HEK293 (cell line): ENCODE measurements around the gene UBR4.

Experiments used
- CTCF ChIA-PET: fragments of 350-600 bp; formaldehyde crosslinking; extraction: SDS; loops from one replicate; lab custom pipeline; 2021; ENCODE audit warnings: antibody characterized with exemption; lab: Yijun Ruan, JAX
- POLR2A ChIA-PET: fragments of 300-600 bp; formaldehyde crosslinking; extraction: SDS; loops from one replicate; lab custom pipeline; 2020; ENCODE audit warnings: antibody characterized with exemption, inconsistent platforms; lab: Yijun Ruan, JAX
- H3K27ac ChIP-seq: fragments of 200-500 bp; sonication (Bioruptor generic); 2 replicates; pipeline ENCODE4 v1.5.1; 2014; ENCODE audit warnings: low read depth, low read length, control low read depth, inconsistent platforms; ENCODE audit errors: extremely low read depth
- H3K36me3 ChIP-seq, 2 experiments: fragments of 200-500 bp in 1 of 2; sonication (Bioruptor generic) in 1 of 2; 1 replicate in 1 of 2; 2 replicates in 1 of 2; pipeline ENCODE4 v1.5.1; 2014 to 2017; ENCODE audit warnings: inconsistent platforms in 2 of 2, low read length in 2 of 2; ENCODE audit not compliant: control insufficient read depth in 2 of 2, insufficient read depth in 1 of 2
- H3K4me1 ChIP-seq: fragments of 200-500 bp; sonication (Bioruptor generic); 2 replicates; pipeline ENCODE4 v1.5.1; 2014; ENCODE audit warnings: mild to moderate bottlenecking, low read length, inconsistent platforms; ENCODE audit not compliant: control insufficient read depth, insufficient read depth
- H3K4me3 ChIP-seq: 2 replicates; pipeline ENCODE4 v1.5.1; 2011; ENCODE audit warnings: low read depth, mild to moderate bottlenecking, control low read depth, low read length, moderate library complexity
- H3K9me3 ChIP-seq: fragments of 200-500 bp; sonication (Bioruptor generic); 2 replicates; pipeline ENCODE4 v1.5.1; 2014; ENCODE audit warnings: low read depth, low read length, inconsistent platforms; ENCODE audit not compliant: control insufficient read depth, insufficient read depth
- EGR2 ChIP-seq: fragments of 450-650 bp; formaldehyde crosslinking; IDR thresholded peaks from 2 replicates; pipeline ENCODE4 v1.5.1; 2016; ENCODE audit warnings: low read depth, missing biosample characterization, missing genetic modification characterization
- GFI1B ChIP-seq: fragments of 450-650 bp; formaldehyde crosslinking; IDR thresholded peaks from 2 replicates; pipeline ENCODE4 v1.5.1; 2016; ENCODE audit warnings: missing biosample characterization, missing genetic modification characterization
- HOXC10 ChIP-seq: sonication (generic); formaldehyde crosslinking; IDR thresholded peaks from 2 replicates; pipeline ENCODE4 v1.8.1; 2023; ENCODE audit warnings: mild to moderate bottlenecking, missing genetic modification reagents
- INSM2 ChIP-seq: fragments of 450-650 bp; formaldehyde crosslinking; IDR thresholded peaks from 2 replicates; pipeline ENCODE4 v1.5.1; 2016; ENCODE audit warnings: missing biosample characterization, missing genetic modification characterization
- KLF16 ChIP-seq: fragments of 450-650 bp; formaldehyde crosslinking; IDR thresholded peaks from 2 replicates; pipeline ENCODE4 v1.5.1; 2017; ENCODE audit warnings: missing biosample characterization, missing genetic modification characterization
- KLF7 ChIP-seq: fragments of 450-650 bp; formaldehyde crosslinking; IDR thresholded peaks from 2 replicates; pipeline ENCODE4 v1.5.1; 2016; ENCODE audit warnings: missing biosample characterization, missing genetic modification characterization, borderline replicate concordance
- PBX3 ChIP-seq: sonication (generic); formaldehyde crosslinking; IDR thresholded peaks from 2 replicates; pipeline ENCODE4 v1.8.1; 2022; ENCODE audit warnings: mild to moderate bottlenecking, moderate library complexity, missing genetic modification reagents
- REPIN1 ChIP-seq: fragments of 450-650 bp; formaldehyde crosslinking; IDR thresholded peaks from 2 replicates; pipeline ENCODE4 v1.5.1; 2017; ENCODE audit warnings: missing biosample characterization, missing genetic modification characterization, low read depth
- ZBTB44 ChIP-seq: fragments of 450-650 bp; IDR thresholded peaks from 2 replicates; pipeline ENCODE4 v1.5.1; 2018; ENCODE audit warnings: missing biosample characterization, mild to moderate bottlenecking, missing genetic modification characterization
- ZBTB49 ChIP-seq: fragments of 450-650 bp; formaldehyde crosslinking; IDR thresholded peaks from 2 replicates; pipeline ENCODE4 v1.5.1; 2016; ENCODE audit warnings: missing biosample characterization, missing genetic modification characterization, low read depth
- ZNF114 ChIP-seq: fragments of 450-650 bp; formaldehyde crosslinking; IDR thresholded peaks from 2 replicates; pipeline ENCODE4 v1.5.0; 2017; ENCODE audit warnings: missing biosample characterization, missing genetic modification characterization
- ZNF362 ChIP-seq: fragments of 450-650 bp; formaldehyde crosslinking; IDR thresholded peaks from 2 replicates; pipeline ENCODE4 v1.5.1; 2016; ENCODE audit warnings: missing biosample characterization, missing genetic modification characterization
- ZNF394 ChIP-seq: fragments of 450-650 bp; formaldehyde crosslinking; IDR thresholded peaks from 2 replicates; pipeline ENCODE4 v1.5.1; 2016; ENCODE audit warnings: missing biosample characterization, missing genetic modification characterization, mild to moderate bottlenecking, moderate library complexity, borderline replicate concordance
- ZNF510 ChIP-seq: fragments of 450-650 bp; formaldehyde crosslinking; IDR thresholded peaks from 2 replicates; pipeline ENCODE4 v1.5.1; 2018; ENCODE audit warnings: mild to moderate bottlenecking, missing genetic modification characterization, missing biosample characterization; ENCODE audit not compliant: insufficient replicate concordance
- ZNF654 ChIP-seq: fragments of 450-650 bp; formaldehyde crosslinking; IDR thresholded peaks from 2 replicates; pipeline ENCODE4 v1.5.1; 2016; ENCODE audit warnings: low read depth, missing biosample characterization, missing genetic modification characterization
- ZNF701 ChIP-seq: fragments of 450-650 bp; formaldehyde crosslinking; IDR thresholded peaks from 2 replicates; pipeline ENCODE4 v1.5.1; 2016; ENCODE audit warnings: missing biosample characterization, missing genetic modification characterization
- ZNF776 ChIP-seq: fragments of 450-650 bp; formaldehyde crosslinking; IDR thresholded peaks from 2 replicates; pipeline ENCODE4 v1.5.0; 2017; ENCODE audit warnings: missing biosample characterization, missing genetic modification characterization, borderline replicate concordance
- ZSCAN30 ChIP-seq: fragments of 450-650 bp; IDR thresholded peaks from 2 replicates; pipeline ENCODE4 v1.5.1; 2018; ENCODE audit warnings: missing biosample characterization, mild to moderate bottlenecking, missing genetic modification characterization, moderate library complexity
- ZSCAN4 ChIP-seq: fragments of 450-650 bp; formaldehyde crosslinking; IDR thresholded peaks from 2 replicates; pipeline ENCODE4 v1.5.1; 2017; ENCODE audit warnings: missing biosample characterization, missing genetic modification characterization

The UBR4 gene

GRCh38 chr1:19255288-19255687, 45.2 kb upstream of the UBR4 start (continued):
- no peak for TF ChIP-seq ZBTB44 (tag by site-specific recombination)

- Histone ChIP-seq H3K36me3 (peaks cover 5 to 65% of the 10 kb centered on the region in 2 experiments; a peak in 2 of 3 replicates), H3K4me3 (no peak overlapping the region), H3K9me3 (no peaks in the 10 kb centered on the region), H3K4me1 (no peaks in the 10 kb centered on the region), H3K27ac (no peak overlapping the region)
- ChIA-PET POLR2A (interaction anchor here (0.7 kb wide), 1 partner anchor 153 kb away, joined by 3 read pairs; no protein-coding TSS in a partner anchor), CTCF (interaction anchor here (0.7 kb wide), 1 partner anchor 408 kb away, joined by 4 read pairs; no protein-coding TSS in a partner anchor)
- TF ChIP-seq ZNF394 (tag by site-specific recombination) (no peak), HOXC10 (CRISPR knock-in tag) (no peak), ZNF701 (tag by site-specific recombination) (no peak), ZNF510 (tag by site-specific recombination) (no peak), ZBTB49 (tag by site-specific recombination) (no peak), ZNF362 (no peak)
These were observed 44.4 kb upstream of the UBR4 start for GRCh38 chr1:19254416-19254815.

GRCh38 chr1:19251305-19252196, 41.5 kb upstream of the UBR4 start, which contains the start of the genes EMC1 and MRTO4:
TSS of gene EMC1 (minus strand) at chr1:19251524. CDS start at chr1:19251509, 15 bp downstream.
TSS of gene MRTO4 (plus strand) at chr1:19251805. CDS start at chr1:19251836, 31 bp downstream.
- Histone ChIP-seq H3K4me1 (no peaks in the 10 kb centered on the region), H3K27ac (peak within 1 kb of the TSS; percentile 98), H3K9me3 (no peaks in the 10 kb centered on the region), H3K4me3 (peak within 1 kb of the TSS; percentile 96), H3K36me3 (peaks cover 0 to 54% of the 10 kb centered on the region in 2 experiments; a peak in 2 of 3 replicates)
- ChIA-PET POLR2A (interaction anchor here (0.5 to 2.2 kb wide), 10 partner anchors 9 to 65 kb away, joined by 3 to 11 read pairs (median 4); partner anchors contain the start of genes AKR7A2, SLC66A1 and UBR4), CTCF (interaction anchor here (1.0 to 2.1 kb wide), 5 partner anchors 11 to 410 kb away, joined by 4 to 12 read pairs (median 4); no protein-coding TSS in a partner anchor)
- TF ChIP-seq ZNF776 (tag by site-specific recombination) (no peak), KLF16 (peak; percentile 93), ZNF654 (tag by site-specific recombination) (no peak), REPIN1 (0 out of 2 replicates have a peak, but pooled peaks have one; percentile 69), ZSCAN4 (tag by site-specific recombination) (no peak), PBX3 (CRISPR knock-in tag) (peak; percentile 77; the same call in 1 of the 2 replicates), INSM2 (tag by site-specific recombination) (peak; percentile 74), ZNF114 (tag by site-specific recombination) (no peak), EGR2 (tag by site-specific recombination) (peak; percentile 88), KLF7 (tag by site-specific recombination) (peak; percentile 77), GFI1B (tag by site-specific recombination) (no peak), ZSCAN30 (tag by site-specific recombination) (peak; percentile 5; the same call in 1 of the 2 replicates)
